NAMALWA (cell line): Measurements from ENCODE around the gene GRM5.

ENCODE experiments used
- DNase-seq: peaks from one replicate; pipeline ENCODE4 v3.0.0-alpha.2; 2015; ENCODE audit warnings: low spot score

The GRM5 gene

DNA sequence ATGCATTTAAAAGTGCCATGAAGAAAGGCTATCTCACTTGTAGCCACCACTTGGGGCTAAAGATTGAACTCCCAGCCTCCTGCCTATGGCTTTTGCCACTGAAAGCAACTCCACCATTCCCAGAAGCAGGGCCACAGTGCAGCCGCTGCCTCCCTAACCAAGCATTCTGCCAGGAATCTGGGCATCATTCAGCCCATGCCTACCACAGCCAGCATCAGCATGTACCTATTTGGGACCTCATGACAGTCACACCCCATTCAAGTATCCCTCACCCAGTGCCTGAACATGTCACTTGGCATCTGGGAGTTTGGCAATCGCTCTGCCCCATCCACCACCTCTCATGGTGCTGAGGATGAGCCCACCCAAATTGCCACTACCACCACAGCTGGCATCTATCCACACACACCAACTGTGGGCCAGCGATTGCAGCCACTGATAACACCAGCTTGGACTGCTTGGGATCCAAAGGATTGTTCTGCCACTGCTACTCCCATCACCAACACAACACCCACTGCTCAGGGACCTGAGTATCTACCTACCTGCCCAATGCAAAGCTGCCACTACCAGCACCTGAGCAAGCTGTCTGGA, 234.4 kb downstream of the GRM5 start:
- no peak for DNase-seq

DNA sequence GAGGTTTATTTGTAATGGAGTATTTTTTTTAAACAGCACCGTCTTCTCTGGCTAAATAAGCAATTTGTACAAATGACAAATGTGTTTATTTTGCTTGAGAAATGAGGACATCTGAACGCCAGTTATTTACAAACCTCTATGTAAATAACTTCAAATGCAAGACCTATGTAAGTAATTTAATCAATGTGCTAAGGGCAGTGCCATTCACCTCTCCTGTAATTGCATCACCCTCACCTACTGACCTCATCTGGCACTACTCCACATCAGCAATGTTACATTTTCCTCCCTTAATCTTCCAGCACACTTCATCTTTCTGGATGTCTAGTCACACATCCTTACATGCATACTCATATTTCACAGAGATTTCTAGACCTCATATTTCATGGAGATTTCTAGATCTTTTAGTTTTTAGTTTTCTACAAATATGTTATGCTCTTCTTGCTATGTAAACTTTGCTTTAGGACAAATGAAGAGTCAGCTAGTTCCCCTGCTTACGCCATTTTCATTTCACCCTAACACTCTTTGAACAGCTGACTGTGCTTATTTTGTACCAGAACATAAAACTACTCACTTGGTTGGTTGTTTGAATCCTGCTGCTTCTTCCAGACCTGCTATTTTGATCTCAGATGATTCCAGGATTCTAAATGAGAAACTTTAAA, 238.6 kb downstream of the GRM5 start:
- no peak for DNase-seq

DNA sequence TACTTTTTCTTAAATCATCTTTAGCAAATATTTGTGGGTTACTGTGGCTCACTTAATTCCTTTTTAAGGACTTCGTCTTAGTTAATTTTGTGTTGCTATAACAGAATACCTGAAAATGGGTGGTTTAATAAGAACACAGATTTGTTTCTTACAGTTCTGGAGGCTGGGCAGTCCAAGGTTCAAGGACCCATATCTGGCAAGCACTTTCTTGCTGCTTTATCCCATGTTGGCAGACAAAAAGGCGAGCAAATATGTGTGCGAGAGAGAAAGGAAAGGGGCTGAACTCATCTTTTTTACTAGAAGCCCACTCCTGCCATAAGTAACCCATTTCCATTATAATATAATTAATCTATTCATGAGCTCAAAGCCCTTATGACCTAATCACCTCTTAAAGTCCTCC, 246.2 kb downstream of the GRM5 start:
- no peak for DNase-seq

DNA sequence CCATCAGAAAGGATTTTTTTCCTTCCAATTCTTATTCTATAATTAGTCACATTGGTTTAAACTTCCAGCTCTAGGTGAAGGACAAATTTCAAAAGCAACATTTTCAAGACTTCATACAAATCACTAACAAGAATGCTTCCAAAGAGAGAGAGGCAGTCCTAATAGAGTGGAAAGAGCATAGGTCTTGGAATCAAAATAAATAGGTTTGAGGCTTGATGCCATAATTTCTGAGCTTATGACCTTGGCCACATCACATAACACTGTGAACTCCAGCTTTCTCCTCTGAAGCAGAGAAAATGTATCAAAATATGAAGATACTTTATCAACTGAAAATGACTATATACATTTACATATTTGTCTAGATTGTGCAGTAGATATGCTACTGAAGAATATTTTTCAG, 246.8 kb downstream of the GRM5 start:
- no peak for DNase-seq

DNA sequence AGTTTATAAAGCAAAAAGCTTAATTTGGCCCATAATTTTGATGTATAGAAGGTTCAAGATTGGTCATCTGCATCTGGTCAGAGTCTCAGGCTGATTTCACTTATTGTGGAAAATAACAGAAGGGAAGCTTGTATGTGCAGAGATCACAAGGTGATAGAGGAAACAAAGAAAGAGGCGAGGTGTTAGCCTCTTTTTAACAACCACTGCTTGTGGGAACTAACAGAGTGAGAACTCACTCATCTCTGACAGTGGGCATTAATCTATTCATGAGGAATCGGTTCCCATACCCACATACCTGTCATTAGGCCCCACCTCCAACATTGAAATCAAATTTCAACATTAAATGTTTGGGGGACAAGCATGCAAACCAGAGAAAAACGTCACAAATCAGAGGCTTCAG, 250.3 kb downstream of the GRM5 start:
- DNase-seq = no peak

DNA sequence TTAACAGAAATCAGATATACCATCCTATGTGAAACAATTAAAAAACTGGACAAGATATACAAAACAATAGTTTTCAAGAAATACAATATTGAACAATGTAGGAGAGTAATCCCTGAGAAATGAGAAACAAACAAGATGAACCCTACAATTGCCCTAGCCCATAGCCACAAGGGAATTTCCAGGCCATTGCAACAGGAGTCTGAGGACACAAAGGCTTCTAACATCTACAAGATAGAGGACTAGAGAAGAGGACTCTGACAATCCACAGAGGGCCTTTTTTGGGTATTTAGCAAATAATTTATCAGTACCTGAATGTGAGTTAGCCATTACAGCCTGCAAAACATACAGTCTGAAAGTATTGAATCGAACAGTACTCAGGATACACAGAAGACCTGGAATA, 251.7 kb downstream of the GRM5 start:
- no peak for DNase-seq

DNA sequence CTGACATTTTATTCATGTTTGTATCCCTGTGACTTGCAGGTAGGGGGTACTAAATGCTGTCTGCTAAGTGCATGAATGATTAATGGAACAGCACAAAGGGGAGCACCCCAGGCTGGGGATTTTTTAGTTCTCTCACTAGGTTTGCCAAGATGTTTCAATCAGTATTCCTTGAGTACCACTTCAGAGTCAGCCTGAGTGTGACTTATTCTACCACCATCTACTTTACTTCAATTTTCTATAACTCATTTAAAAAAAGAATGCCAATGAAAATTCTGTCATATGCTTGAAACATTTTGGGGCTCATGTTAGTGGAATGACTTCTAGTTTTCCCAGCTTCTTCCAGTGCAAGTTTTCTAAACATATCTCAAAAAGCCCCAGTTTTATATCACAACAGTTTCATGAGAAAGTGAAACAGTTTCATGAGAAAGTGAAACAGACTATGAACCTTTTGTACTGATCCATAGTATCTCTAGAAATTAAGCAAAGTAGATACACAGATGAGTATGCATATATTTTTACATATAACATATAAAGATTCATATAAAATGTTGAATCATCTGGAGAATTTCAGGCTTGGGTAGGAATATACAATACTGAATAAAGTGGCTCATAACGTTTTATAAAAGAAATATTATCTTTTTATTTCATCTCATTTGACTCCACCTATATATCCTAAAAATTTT, 252.4 kb downstream of the GRM5 start:
- no peak for DNase-seq

DNA sequence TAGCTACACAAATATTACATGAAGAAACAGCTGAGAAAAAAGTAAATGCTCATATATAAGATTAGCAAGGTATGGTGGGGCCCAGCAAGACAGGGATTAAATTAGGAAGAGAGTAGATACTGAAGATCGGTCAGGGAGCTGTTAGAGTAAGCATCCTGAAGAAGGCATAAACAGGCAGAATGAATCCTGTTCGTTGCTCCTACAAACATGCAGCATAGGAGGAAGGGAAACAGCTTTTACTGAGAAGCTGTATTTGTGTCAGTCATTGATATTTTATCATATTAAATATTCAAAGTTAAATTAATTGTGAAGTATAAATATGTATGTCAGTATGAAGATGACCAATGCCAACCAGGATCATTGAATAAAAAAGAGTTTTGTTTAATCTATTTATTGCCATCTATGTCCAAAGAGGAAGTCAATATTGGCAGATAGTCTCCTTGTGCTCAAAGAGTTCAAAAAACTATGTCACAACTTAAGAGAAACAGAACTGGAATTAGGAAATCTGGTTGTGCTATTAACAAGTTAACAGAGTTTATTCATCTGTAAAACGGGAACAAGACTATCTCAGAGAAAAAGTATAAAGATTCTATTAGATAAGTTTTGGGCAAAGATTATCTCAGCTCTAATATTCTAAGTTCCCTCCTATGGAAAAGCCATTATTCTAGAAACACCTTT, 255.2 kb downstream of the GRM5 start:
- DNase-seq = no peak

DNA sequence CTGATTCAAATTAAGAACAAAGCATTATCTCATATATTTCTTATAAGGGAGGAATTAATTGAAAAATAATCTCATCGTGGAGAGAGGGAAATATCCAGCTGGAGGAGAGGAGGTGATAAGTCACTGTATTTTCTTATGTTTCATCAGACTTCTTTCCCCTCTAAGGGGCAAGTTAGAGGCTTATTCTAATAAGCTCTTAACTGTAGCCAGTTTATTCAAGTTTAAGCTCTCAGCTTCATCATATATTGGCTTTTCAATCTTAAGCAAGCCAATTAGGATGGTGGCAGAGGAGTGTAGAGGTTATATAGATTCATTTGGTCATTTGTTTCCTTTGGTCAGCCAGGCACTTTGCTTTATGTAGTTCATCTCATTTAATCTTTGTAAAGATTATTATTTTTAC, 256.7 kb downstream of the GRM5 start:
- no peak for DNase-seq

DNA sequence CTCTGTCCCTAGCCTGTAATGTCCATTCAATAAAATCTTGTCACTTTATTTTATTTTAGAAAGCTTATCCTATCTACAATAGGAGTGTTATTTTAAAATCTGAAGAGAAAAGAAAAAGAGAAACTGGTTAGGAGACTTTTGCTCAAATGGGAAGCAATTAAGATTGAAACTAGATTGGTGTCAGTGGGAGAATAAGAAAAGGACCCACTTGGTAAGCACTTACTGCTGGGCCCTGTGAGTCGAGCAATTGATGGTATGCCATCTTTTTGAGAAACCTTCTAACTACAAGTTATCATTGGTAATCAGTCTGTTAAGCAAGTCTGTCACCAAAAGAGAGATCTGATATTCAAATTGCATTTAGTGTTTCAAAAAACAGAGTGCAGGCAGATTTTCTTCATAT, 258.4 kb downstream of the GRM5 start:
- no peak for DNase-seq

DNA sequence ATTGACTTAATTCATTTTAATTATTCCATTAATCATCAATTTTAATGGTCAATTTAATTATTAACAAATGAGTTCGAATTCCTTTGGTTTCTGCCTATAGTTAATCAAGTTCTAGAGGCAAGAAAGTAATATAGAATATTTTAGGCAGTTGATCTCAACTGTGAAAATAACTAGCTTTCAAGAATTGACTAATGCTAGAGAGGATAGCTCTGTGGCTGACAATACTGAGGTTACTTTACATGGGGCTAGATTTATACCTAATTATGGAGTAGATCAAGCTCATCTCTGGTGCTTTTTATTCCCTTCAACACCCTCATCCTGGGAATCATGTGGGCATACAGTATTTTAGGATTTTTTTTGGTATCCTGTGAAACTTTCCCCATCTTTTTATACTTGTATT, 259.4 kb downstream of the GRM5 start:
- no peak for DNase-seq

DNA sequence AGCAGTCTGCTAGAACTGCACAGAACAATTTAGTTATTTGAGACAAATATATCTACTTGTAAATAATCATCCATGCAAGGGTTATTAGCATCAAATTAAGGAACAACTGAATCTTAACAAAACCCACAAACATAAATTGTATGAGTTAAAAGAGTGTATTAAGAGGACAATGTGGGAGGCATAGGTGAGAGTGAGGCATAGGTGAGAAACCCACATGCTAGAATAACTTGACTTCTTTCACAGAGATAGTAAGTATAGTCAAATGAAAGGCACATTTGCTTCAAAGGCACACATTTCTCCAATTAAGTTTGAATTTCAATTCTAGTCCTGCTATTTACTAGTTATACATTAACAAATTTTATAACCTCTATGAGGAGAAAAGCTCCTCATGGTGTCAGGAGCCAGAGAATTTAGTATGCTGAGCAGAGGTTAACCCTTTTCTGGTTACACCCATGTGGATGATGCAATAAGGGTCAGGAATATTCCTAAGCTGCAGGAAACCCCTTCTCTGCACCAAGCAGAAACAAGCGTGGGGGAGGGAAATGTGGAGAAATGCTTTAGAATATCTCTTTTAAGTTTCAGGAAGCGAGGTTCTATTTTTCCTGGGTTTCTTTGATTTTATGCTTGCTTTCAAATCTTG, 264.2 kb downstream of the GRM5 start:
- DNase-seq = no peak

DNA sequence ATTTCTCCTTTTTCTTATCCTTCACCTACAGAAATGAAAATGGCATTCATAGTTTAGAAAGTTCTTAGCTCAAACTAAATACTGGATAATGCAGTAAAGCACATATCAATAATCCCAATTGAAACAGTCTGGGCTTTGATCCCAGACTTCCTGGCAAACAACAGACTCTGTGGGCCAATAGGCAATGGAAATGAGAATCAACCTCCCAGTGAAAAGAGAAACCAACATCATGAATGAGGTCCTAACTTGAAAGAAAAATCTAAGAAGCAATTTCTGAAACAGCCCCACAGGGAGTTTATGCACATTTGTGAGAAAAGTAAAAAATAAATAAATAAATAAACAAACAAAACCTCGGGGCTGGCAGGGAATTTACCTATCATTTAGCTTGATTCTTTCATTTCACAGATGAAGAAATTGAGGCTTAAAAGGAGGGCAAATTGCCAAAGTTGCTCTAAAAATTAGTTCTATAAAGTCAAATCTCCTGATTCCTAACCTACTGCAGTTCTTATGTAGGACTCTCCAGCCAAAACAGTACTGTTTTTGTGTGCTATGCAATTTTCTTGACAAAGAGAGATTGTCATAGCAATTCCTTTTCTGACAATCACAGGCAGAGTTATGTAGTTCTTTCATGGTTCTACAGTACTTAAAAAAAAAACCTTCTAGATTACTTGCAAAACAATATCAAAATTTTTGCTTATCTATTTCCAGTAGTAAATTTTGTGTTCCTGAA, 265.8 kb downstream of the GRM5 start:
- no peak for DNase-seq

DNA sequence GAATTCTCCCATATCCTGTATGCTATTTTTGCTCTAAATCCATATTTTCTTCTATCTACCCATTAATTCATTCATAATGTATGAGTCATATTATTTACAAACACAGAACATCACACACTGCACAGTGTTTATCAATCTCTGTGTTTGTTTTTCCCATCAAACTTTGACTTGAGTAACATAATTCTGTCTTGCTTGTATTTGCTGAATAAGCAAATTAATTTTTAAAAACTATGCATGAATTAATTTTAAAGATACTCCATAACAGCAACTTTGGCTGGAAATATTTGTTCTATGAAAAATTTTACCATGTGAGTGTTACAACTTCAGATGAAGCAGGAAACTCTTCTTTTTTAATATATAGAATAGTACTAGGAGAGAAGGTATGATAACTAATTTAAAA, 275.6 kb downstream of the GRM5 start:
- no peak for DNase-seq

DNA sequence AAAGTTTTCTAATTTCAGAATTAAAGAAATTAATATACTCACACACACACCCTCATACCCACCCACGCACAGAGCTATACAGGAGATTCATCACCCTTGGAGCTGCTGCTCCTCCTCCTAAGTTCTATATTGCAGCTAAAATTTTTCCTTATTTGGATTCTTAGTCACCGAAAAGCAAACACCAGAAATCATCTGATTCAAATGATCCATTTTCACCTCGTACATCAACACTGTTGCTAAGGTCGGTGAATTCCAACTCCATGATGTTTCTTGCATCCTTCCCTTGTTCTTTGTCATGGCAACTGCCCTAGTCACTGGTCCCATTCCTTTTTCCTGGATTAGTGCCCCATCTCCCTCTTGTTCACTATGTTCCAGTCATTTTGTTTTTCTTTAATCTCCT, 286.2 kb downstream of the GRM5 start:
- no peak for DNase-seq

DNA sequence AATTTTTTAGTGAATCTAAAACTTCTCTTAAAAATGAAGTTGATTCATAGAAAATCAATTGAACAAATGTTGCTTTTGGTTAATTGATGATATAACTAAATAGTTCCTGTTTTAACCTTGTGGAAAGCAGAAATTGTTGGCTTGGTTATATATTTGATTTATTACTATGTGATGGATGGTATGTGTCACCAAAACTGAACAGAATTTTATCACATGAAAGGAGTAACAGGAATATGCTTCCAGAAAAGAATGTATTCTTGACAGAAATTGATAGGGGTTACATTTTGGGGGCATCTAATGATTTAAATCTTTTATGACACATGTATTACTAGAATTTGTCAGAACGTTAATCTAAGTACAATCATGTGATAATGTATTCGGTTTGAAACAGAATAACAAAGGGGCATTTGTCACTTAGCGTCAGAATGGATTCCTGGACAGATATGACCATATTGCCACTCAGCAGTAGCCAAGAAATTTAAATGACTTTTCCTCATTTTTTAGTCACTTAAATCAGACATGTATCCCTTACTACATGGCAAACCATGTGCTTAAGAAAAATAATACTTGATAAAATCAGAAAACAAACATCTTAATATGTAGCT, 295.2 kb downstream of the GRM5 start:
- DNase-seq = no peak

DNA sequence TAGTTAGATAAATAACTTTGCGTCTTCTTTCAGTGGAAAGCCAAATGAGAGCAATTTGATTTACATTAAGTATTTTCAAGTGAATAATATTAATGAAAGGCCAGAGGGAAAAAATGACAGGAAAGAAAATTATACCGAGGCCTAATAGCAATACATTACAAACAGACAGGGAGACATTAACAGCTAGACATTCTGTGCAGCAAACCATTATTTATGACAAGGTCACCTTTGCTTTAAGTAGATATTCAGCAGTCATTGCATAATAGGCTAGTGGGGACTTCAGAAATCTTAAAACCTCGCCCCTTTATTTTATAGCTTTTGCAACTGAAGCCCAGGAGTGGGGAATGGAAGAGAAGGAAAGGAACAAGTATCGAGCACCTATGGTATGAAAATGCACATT, 321.6 kb downstream of the GRM5 start:
- no peak for DNase-seq

DNA sequence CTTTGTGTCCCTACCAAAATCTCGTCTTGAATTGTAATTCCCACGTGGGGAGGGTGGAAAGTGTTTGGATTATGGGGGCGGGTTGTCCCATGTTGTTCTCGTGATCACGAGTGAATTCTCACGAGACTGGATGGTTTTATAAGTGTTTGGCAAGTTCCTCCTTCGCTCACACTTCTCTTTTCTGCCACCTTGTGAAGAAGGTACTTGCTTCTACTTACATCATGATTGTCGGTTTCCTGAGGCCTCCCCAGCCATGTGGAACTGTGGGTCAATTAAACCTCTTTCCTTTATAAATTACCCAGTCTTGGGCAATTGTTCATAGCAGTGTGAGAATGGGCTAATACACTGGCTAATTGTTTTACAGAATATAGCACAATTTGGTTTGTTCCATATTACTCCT, 326.3 kb downstream of the GRM5 start:
- peak; percentile 20 for DNase-seq

DNA sequence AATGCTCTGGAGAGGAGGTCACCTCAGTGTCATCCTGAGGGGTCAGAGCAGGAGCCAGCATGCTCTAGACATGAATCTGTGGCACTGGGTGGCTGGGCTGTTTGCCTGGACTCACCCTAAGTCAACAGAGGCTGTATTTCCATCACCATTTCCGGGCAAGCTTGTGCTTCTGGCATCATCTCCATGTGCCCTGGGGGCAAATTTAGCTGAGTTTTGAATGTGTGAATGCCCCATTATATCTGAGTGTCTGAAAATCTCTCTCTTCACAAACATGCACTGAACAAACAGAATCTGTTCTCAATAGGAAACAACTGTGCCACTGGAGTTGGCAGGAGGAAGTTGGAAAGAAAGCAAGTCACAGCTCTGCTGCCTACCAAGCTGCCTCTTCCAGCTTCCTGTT, 356.2 kb downstream of the GRM5 start:
- no peak for DNase-seq

DNA sequence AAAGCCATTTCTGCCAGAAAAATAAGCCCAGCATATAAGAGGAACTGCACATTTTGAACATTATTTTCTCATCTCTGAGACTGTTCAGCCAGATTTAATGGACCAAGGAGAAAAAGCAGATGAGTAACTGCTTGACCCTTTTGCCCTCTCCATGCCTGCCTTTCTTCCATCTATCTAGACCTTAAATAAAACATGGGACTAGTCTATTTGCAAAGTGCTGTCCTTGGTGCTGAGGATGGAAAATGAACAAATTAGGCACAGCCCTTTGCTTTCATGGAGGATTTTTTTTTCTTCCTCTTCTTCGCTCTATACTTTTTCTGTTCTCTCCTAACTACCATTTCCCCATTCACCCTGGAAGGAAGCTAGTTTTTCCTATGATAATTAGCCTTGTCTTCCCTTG, 361.3 kb downstream of the GRM5 start:
- DNase-seq = no peak

DNA sequence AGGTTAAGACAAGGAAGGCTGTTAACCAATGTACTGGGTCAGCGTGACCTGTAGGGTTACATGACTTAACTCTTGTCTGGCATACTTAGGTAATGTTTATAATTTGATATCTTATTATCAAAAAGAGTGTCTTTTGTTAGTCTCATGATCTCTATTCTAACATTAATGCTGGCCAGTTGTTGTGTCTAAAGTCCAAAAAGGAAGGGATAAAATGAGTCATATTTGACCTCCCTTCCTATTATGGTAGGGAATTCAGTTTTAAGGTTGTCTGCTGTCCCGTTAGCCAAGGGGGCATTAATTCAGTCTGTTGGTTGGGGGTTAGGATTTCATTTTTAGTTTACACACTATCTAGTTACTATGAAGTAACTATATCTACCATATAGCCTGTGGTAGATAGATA, 364.0 kb downstream of the GRM5 start:
- no peak for DNase-seq

DNA sequence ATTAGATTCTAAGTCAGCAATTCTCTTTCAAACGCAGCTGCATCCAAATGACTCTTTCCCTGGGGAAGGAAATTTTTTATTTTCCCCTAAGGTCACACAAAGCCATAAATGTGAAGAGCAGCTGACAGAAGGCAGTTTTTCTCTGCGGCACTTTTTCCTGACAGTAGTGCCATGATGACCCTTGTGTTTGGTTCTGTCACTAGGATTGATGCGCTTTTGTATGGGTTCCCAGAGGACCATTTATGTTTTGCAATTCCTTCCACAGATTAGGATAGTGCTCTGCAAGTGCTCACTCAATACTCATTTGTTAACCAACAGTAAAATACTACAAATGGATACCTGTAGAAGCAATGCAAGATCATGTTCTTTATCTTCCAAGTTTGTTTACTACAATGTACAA, 368.6 kb downstream of the GRM5 start:
- no peak for DNase-seq
